Muscle of leg (tissue), 11 donors: ENCODE results near the gene RBM27. TPM values are rescaled to one million over a fixed set of nuclear protein-coding genes. Genes with fewer than 3 reads are reported as not detected.
"Not testable (repeated sequence)": the region's sequence is repeated elsewhere in the genome, so short reads cannot be mapped to it uniquely, and the experiment has no call there.

Source experiments
- DNase-seq: peaks from one replicate; pipeline ENCODE4 v3.0.0; 2013
- H3K27ac ChIP-seq: one replicate; pipeline ENCODE4 v1.5.1; 2013; ENCODE audit warnings: mild to moderate bottlenecking, low read length, control low read depth
- H3K27me3 ChIP-seq: one replicate; pipeline ENCODE4 v1.6.1; 2013; ENCODE audit warnings: low read length; ENCODE audit not compliant: control insufficient read depth, insufficient read depth
- H3K36me3 ChIP-seq: one replicate; pipeline ENCODE4 v1.6.1; 2013; ENCODE audit warnings: low read length; ENCODE audit not compliant: control insufficient read depth, insufficient read depth
- H3K4me1 ChIP-seq: one replicate; pipeline ENCODE4 v1.6.1; 2013; ENCODE audit warnings: low read length; ENCODE audit not compliant: control insufficient read depth, insufficient read depth
- H3K4me3 ChIP-seq: one replicate; pipeline ENCODE4 v1.5.1; 2013; ENCODE audit warnings: low read length, control low read depth
- H3K9me3 ChIP-seq: replicated peaks from 2 replicates; pipeline ENCODE4 v1.6.1; 2013; ENCODE audit warnings: low read depth, low read length; ENCODE audit not compliant: control insufficient read depth
- WGBS: methylation state at CpG from one replicate; pipeline ENCODE4 v1.1.5; 2013; ENCODE audit warnings: missing lambda C conversion rate; ENCODE audit not compliant: insufficient coverage; 5-methylcytosine and 5-hydroxymethylcytosine counted together
- polyA plus RNA-seq, 8 donors: library from polyadenylated mRNA; unstranded; fragments of 120-200 nt; gene quantifications; one replicate each; pipeline versions ENCODE4 v1.2.1 to v1.2.3, GENCODE V29; 2013; ENCODE audit warnings: inconsistent platforms in 1 of 8, low replicate concordance in 1 of 8; ENCODE audit not compliant: insufficient read length in 8 of 8, insufficient read depth in 1 of 8
- total RNA-seq: library from RNA; stranded (reverse); fragments of 120-200 nt; gene quantifications from one replicate; pipeline ENCODE4 v1.2.4, GENCODE V29; 2013

RBM27 gene
- total and polyA plus RNA-seq, 9 donors, result 12.2 to 18.8 (median 15.2) TPM

DNA sequence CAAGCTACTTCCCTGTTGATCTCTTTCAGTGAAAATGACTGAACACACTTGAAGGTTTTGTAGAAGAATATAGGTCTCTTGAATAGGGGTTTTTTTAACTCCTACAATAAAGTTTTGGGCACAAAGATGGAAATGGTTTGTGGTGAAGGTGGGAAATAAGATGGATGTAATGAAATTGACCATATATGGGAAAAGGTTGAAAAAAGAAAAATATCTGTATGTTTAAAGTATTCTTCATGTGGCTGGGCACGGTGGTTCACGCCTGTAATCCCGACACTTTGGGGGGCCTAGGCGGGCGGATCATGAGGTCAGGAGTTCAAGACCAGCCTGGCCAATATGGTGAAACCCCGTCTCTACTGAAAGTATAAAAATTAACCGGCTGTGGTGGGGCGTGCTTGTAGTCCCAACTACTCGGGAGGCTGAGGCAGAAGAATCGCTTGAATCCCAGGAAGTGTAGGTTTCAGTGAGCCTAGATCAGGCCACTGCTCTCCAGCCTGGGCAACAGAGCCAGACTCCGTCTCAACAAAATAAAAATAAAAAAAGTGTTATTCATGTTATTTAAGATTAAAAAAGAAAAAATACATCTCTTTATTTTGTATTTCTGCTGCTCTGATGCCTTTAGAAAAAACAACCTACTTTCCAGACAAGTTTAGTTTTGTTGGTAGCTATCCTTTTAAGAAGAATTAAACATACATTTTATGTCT lies 2.2 kb downstream of the RBM27 start:
- WGBS, result 86% methylated on average over 9 of the region's 11 CpGs
- H3K4me1 ChIP-seq, result peaks cover 2% of the 10 kb centered on the region

DNA sequence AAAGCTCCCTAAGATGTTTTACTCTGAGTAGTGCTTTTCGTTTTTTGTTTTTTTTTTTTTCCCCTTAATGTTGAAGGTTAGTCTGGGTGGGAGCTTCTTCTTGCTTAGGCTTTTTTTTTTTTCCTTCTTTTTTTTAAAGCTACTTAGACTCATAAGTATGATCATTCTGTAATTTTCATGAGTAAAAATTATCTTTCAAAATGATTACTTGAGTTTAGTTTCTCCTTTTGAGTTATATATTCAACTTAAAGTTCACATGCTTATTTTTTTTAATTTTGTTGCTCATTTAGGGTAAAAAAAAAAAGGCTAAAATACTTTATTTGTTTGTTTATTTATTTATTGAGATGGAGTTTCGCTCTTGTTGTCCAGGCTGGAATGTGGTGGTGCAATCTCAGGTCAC lies 2.9 kb downstream of the RBM27 start:
- no peak for DNase-seq
- Histone ChIP-seq H3K4me3 (no peak overlapping the region), H3K27ac (no peak overlapping the region), H3K36me3 (no peaks in the 10 kb centered on the region), H3K27me3 (no peaks in the 10 kb centered on the region), H3K9me3 (no peaks in the 10 kb centered on the region), H3K4me1 (peaks cover 2% of the 10 kb centered on the region)
- WGBS, result no CpG with 5 or more reads among the region's 2 CpGs

More for the DNA sequence above, 2.2 kb downstream of the RBM27 start:
- no peaks in the 10 kb centered on the region for H3K9me3 ChIP-seq
- no peaks in the 10 kb centered on the region for H3K36me3 ChIP-seq
- H3K27me3 ChIP-seq, result no peaks in the 10 kb centered on the region
- H3K4me3 ChIP-seq, result no peak overlapping the region
- DNase-seq, result no peak
- no peak overlapping the region for H3K27ac ChIP-seq

DNA sequence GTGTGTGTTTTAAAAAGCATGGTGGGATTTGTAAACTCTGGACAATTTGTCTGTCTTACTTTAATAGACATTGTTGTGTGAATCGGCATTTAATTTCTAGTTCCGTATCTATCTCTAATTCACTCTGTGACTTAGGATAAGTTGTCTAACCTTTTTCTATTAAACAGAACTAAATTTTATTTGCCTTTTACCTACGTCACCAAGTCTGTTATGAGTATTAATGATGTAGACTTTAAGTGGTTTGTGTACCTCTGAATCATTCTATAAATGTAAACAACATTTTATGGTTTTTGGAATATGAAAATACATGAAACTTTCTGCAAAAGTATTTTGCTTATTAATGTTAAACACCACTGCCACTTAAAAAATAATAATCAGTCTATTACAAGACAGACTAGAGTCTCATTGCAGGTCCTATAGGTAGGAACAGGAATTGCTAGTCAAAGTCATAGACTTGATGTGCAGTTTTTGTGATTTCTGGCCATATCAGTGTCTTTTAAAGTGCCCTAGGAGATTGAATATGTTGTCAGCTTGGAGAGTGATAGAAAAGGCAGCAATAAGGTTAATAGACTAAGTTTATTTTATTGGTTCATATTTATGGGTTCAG lies 5.6 kb downstream of the RBM27 start:
- DNase-seq, result no peak
- no peaks in the 10 kb centered on the region for H3K9me3 ChIP-seq
- H3K27ac ChIP-seq, result no peak overlapping the region
- H3K4me3 ChIP-seq, result no peak overlapping the region
- H3K27me3 ChIP-seq, result no peaks in the 10 kb centered on the region
- no peaks in the 10 kb centered on the region for H3K36me3 ChIP-seq
- WGBS, result no CpG with 5 or more reads among the region's 3 CpGs
- peaks cover 2% of the 10 kb centered on the region for H3K4me1 ChIP-seq

DNA sequence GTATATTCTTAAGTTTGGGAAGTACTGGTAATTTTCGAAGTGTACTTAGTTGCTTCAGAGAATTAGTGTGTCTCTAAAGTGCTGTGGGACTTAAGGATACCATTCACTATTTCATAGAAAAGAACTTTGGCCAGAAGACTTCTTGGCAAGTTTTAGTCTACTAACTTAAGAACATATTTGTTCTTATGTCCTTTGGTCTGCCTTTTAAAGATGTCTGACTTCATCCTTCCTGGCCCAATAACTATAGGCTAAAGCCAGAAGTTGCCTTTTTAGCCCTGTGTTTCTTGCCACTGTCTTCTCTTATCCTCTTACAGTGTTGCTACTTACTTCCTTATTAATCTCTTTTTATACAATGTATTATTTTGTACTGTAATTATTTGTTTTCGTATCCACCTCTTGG lies 6.3 kb downstream of the RBM27 start:
- DNase-seq, result peak; percentile 69
- Histone ChIP-seq H3K4me1 (peaks cover 2% of the 10 kb centered on the region), H3K4me3 (no peak overlapping the region), H3K36me3 (no peaks in the 10 kb centered on the region), H3K9me3 (no peaks in the 10 kb centered on the region), H3K27ac (no peak overlapping the region), H3K27me3 (no peaks in the 10 kb centered on the region)
- no CpG with 5 or more reads among the region's 2 CpGs for WGBS

DNA sequence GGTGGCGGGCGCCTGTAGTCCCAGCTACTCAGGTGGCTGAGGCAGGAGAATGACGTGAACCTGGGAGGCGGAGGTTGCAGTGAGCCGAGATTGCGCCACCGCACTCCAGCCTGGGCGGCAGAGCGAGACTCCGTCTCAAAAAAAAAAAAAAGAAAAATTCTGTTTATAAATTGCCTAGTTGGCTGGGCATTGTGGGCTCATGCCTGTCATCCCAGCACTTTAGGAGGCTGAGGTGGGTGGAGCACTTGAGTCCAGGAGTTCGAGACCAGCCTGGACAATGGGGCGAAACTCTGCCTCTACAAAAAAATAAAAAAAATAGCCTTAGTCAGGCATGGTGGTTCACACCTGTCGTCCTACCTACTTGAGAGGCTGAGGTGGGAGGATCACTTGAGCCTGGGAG lies 7.4 kb downstream of the RBM27 start:
- H3K4me1 ChIP-seq, H3K27ac ChIP-seq, H3K9me3 ChIP-seq, DNase-seq, H3K36me3 ChIP-seq, H3K27me3 ChIP-seq, H3K4me3 ChIP-seq: not testable (repeated sequence)
- WGBS, result 93% methylated on average over 9 of the region's 13 CpGs

DNA sequence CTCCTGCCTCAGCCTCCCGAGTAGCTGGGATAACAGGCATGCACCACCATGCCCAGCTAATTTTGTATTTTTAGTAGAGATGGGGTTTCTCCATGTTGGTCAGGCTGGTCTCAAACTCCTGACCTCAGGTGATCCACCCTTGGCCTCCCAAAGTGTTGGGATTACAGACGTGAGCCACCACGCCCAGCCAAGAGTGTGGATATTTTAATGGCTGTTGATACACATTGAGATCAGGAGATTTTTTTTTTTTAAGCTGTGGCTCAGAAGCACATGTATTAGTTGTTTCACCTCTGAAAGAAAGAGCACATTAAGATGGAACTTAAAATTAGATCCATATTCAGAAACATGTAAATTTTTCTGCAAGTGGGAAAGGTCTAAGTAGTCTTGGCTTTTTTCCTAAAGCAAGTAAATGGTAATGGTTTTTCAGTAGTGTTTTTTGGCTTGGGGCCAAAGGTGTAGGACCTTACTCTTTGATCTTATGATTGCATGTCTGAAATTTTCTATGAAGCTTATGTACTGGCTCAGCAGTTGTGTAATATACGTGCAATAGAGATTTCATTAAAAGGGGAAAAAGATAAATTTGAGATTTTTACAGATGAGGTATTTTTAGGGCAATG lies 9.9 kb downstream of the RBM27 start:
- Histone ChIP-seq H3K27ac (no peak overlapping the region), H3K4me1 (no peaks in the 10 kb centered on the region), H3K27me3 (no peaks in the 10 kb centered on the region), H3K4me3 (no peak overlapping the region), H3K9me3 (no peaks in the 10 kb centered on the region), H3K36me3 (no peaks in the 10 kb centered on the region)
- WGBS, result no CpG with 5 or more reads among the region's 4 CpGs
- no peak for DNase-seq

DNA sequence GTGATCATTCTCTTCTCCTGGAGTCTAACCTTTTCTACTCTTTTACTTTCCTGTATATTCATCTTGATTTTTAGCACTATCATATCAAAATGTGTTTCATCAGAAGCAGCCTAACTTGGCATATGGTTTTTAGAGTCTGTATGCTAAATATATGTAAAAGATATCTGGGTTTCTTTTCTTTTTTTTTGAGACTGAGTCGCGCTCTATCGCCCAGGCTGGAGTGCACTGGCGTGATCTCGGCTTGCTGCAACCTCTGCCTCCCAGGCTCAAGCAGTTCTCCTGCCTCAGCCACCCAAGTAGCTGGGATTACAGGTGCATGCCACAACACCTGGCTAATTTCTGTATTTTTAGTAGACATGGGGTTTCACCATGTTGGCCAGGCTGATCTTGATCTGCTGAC lies 11.5 kb downstream of the RBM27 start:
- not testable (repeated sequence) for H3K9me3 ChIP-seq, H3K27ac ChIP-seq, H3K4me1 ChIP-seq, DNase-seq, H3K27me3 ChIP-seq, H3K36me3 ChIP-seq, H3K4me3 ChIP-seq
- 80% methylated on average over 2 of the region's 5 CpGs for WGBS

DNA sequence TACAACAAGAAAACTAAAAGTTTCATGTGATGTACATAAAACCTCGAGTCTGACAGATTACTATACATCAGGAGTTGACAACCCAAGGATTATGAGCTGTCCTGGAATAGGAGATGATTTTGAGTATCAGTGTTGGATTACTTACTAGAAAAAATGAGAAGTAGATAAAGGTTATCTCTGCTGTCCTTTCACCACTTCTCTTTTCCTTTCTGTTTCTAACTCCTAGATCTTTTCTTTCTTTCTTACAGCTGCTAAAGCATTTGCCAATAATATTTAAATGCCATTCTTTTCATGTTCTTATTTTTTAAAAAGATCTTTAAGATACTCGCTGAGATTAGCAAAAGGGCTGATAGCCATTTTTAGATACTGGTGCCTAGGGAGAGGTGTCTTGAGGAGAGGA lies 14.8 kb downstream of the RBM27 start:
- no CpG with 5 or more reads among the region's 2 CpGs for WGBS
- DNase-seq, result no peak
- H3K27ac ChIP-seq, result no peak overlapping the region
- H3K27me3 ChIP-seq, result no peaks in the 10 kb centered on the region
- H3K9me3 ChIP-seq, result no peaks in the 10 kb centered on the region
- H3K4me3 ChIP-seq, result no peak overlapping the region
- H3K4me1 ChIP-seq, result no peaks in the 10 kb centered on the region
- H3K36me3 ChIP-seq, result peaks cover 8% of the 10 kb centered on the region

DNA sequence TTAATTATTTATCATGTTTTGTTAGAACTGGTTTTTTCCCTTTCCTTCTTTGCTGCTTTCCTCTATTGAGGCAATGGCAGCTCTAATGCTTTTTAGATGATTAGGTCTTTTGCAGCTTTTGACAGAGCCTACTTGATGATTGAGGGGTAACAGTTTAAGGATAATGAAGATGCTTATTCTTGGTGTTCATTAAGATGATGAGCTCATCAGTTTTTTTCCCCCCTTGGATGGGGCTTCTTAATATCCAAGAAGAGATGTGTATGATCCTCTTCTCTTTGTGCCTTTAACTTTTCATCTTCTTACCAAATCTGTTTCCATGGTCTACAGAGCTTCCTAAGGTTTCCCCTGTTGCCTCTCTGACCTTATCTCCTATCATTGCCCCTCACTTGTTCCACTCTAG lies 15.8 kb downstream of the RBM27 start:
- no peaks in the 10 kb centered on the region for H3K4me1 ChIP-seq
- H3K36me3 ChIP-seq, result peaks cover 9% of the 10 kb centered on the region
- no peak for DNase-seq
- no peaks in the 10 kb centered on the region for H3K27me3 ChIP-seq
- no peaks in the 10 kb centered on the region for H3K9me3 ChIP-seq
- H3K27ac ChIP-seq, result no peak overlapping the region
- H3K4me3 ChIP-seq, result no peak overlapping the region

DNA sequence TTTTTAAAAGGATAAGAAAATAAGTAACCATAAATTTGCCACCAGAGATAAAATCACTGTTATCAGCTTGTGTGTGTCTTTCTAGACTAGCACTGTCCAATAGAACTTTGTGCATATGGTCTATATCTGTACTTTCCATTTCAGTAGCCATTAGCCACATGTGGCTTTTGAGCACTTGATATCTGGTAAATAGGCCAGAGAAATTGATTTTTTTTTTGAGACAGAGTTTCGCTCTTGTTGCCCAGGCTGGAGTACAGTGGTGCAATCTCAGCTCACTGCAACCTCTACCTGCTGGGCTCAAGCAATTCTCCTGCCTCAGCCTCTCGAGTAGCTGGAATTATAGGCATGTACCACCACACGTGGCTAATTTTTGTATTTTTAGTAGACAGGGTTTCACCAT lies 17.8 kb downstream of the RBM27 start:
- no peak for DNase-seq
- no peaks in the 10 kb centered on the region for H3K27me3 ChIP-seq
- no peak overlapping the region for H3K27ac ChIP-seq
- peaks cover 13% of the 10 kb centered on the region for H3K36me3 ChIP-seq
- no peaks in the 10 kb centered on the region for H3K4me1 ChIP-seq
- 100% methylated on average over 1 of the region's 3 CpGs for WGBS
- H3K9me3 ChIP-seq, result no peaks in the 10 kb centered on the region
- H3K4me3 ChIP-seq, result no peak overlapping the region
